SU-DHL-6 (cell line): ENCODE results near the gene IGFBP6.

Experiments used
- CTCF ChIP-seq: fragments of 200-600 bp; sonication (generic); IDR thresholded peaks from one replicate; pipeline ENCODE4 v1.5.1; 2017; ENCODE audit warnings: antibody characterized with exemption, mild to moderate bottlenecking, low read length, moderate library complexity; ENCODE audit not compliant: insufficient read depth, poor library complexity, severe bottlenecking
- EZH2phosphoT487 ChIP-seq: fragments of 200-600 bp; sonication (generic), shearing (Covaris generic); conservative IDR thresholded peaks from 2 replicates; pipeline ENCODE4 v1.6.1; 2018; ENCODE audit warnings: mild to moderate bottlenecking, antibody characterized with exemption, low read length, moderate library complexity, mixed read lengths

GRCh38 chr12:53090105-53090504 lies 7.4 kb upstream of the IGFBP6 start:
- TF ChIP-seq CTCF = no peak
- no peak for TF ChIP-seq EZH2phosphoT487
